ENCODE data around the gene ALKBH4. TPM values are rescaled to one million over a fixed set of nuclear protein-coding genes. Genes with fewer than 3 reads are reported as not detected.

Gene ALKBH4, protein sequence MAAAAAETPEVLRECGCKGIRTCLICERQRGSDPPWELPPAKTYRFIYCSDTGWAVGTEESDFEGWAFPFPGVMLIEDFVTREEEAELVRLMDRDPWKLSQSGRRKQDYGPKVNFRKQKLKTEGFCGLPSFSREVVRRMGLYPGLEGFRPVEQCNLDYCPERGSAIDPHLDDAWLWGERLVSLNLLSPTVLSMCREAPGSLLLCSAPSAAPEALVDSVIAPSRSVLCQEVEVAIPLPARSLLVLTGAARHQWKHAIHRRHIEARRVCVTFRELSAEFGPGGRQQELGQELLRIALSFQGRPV
- total RNA-seq (2012; rRNA removed) = 6.1 and 7.2 TPM in 2 replicates
- polyA plus RNA-seq (2012; rRNA removed) = 7.4 and 8.1 TPM in 2 replicates
- polyA plus RNA-seq (2012; cell fraction: cytosol; rRNA removed) = 8.9 and 9.7 TPM in 2 replicates
- polyA plus RNA-seq (2012; cell fraction: nucleus; rRNA removed; ENCODE audit: low replicate concordance) = 1.6 and 5.1 TPM in 2 replicates
- Bru-seq, nascent RNA = percentile 50 among the genes with signal in this experiment
- percentile 59 among the genes with signal in this experiment for BruChase-seq, experiment 1, labeled RNA remaining after a 6-hour chase
- percentile 52 among the genes with signal in this experiment for BruChase-seq, experiment 2, labeled RNA remaining after a 2-hour chase
- long read RNA-seq, transcript ALKBH4-201 (3 exons, 2,105 nt) = major isoform, 13 of 26 reads
- long read RNA-seq, partial matches to known transcripts = 1 of 26 reads
- long read RNA-seq, other reads (novel, unspliced or antisense) = 10 of 26 reads

DNA sequence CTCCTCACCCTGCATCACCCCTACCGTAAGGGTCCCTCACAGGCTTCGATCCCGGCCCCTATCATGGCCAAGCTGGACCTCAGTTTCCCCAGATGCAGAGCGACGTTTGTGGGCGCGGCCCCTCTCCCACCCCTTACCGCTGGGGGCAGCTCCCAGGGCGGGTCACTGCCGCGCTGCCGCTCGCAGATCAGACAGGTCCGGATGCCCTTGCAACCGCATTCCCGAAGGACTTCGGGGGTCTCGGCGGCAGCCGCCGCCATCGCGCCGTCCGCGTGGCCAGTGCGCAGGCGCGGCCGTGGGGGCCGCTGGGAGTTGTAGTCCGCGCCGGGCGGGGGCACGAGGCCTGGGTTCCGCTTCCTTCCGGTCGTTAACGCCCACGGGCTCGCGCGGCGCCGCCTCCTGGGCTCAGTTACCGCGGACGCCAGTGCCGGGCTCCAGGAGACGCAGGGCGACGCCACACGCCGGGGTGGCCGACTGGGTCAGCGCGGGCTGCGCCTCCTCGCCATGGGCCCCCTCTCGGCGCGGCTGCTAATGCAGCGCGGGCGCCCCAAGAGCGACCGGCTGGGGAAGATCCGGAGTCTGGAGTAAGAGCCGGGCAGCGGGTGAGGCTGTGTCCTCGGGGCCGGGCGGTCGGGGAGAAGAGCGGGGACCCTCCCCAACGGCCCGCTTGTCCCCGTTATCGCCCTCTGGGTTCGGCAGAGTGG, at the start of gene ALKBH4, which contains the start of gene LRWD1:
ALKBH4 (minus strand) TSS at position 287 of the 704 bp plus-strand sequence; CDS start at position 260, 27 bp downstream.
LRWD1 (plus strand) TSS at position 408 of the 704 bp plus-strand sequence; CDS start at position 505, 97 bp downstream.
- Histone ChIP-seq H3K4me1 (ENCODE audit: control insufficient read depth, insufficient read depth, low read length) (peaks cover 6% of the 10 kb centered on the region), H3K9me1 (ENCODE audit: insufficient read depth, low read length) (peaks cover 12% of the 10 kb centered on the region), H2AK5ac (ENCODE audit: low read depth, low read length) (peak within 1 kb of the TSS; percentile 87), H2BK120ac (ENCODE audit: low read depth, low read length) (peak within 1 kb of the TSS; percentile 52), H2AFZ (replicated peaks; ENCODE audit: low read length, poor library complexity) (peak within 1 kb of the TSS; percentile 97), H3K9me3 (ENCODE audit: control insufficient read depth, insufficient read depth, low read length) (no peaks in the 10 kb centered on the region), H2AK9ac (replicated peaks; ENCODE audit: low read depth, low read length, poor library complexity) (peak within 1 kb of the TSS; percentile 96), H2BK15ac (ENCODE audit: low read depth, low read length) (peak within 1 kb of the TSS; percentile 24; the same call in 1 of the 3 replicates), H3K27me3 (ENCODE audit: control insufficient read depth, insufficient read depth, low read length) (no peaks in the 10 kb centered on the region), H3K9ac (ENCODE audit: low read depth, low read length) (peak within 1 kb of the TSS; percentile 98), H3K27ac (ENCODE audit: insufficient read depth, low read length) (peak within 1 kb of the TSS; percentile 89), H3K4me3 (ENCODE audit: insufficient read depth, low read depth, low read length) (peak within 1 kb of the TSS; percentile 83), H4K8ac (ENCODE audit: low read depth in 2 of 2, low read length in 2 of 2) (peak within 1 kb of the TSS; percentile 96 to 98), H3K79me1 (ENCODE audit: low read depth in 1 of 2, low read length in 2 of 2) (peaks cover 25 to 64% of the 10 kb centered on the region in 2 experiments), H3K23ac (ENCODE audit: low read depth, low read length) (peak within 1 kb of the TSS; percentile 95), H3K18ac (ENCODE audit: low read depth, low read length) (peak within 1 kb of the TSS; percentile 25; the same call in 1 of the 2 replicates), H4K20me1 (ENCODE audit: insufficient read depth, low read length) (peaks cover 6% of the 10 kb centered on the region), H4K5ac (ENCODE audit: low read depth, low read length) (peak within 1 kb of the TSS; percentile 97), H2BK20ac (ENCODE audit: low read depth, low read length) (no peak within 1 kb of the TSS), H3K36me3 (ENCODE audit: control insufficient read depth, insufficient read depth, low read length) (peaks cover 12% of the 10 kb centered on the region), H3K4ac (ENCODE audit: low read depth, low read length) (peak within 1 kb of the TSS; percentile 96), H3K56ac (ENCODE audit: extremely low read depth, insufficient read depth, low read length) (peak within 1 kb of the TSS; percentile 73), H3K4me2 (ENCODE audit: low read depth, low read length) (peak within 1 kb of the TSS; percentile 98), H2BK5ac (ENCODE audit: low read depth, low read length, poor library complexity, severe bottlenecking) (peak within 1 kb of the TSS; percentile 61), H3K14ac (replicated peaks; ENCODE audit: low read depth, low read length) (peak within 1 kb of the TSS; percentile 94), H4K91ac (ENCODE audit: insufficient read depth, low read depth, low read length) (peak within 1 kb of the TSS; percentile 96)
- DNase-seq = peak; percentile 87
- dilution Hi-C loops (cut with HindIII; ENCODE audit: low sequenced_read_pairs, unreplicated experiment) (no loop called here), intact Hi-C loops (cut with micrococcal nuclease) (no loop called here), in situ Hi-C loops (cut with MboI; ENCODE audit: low sequenced_read_pairs) (no loop called here)
- no TSS peak for BruUV-seq (replicated peaks)
- 0% methylated on average over 42 of the region's 81 CpGs; no CpG with 5 or more reads in 1 of the 2 experiments for WGBS, 2 experiments (ENCODE audit: extremely low coverage in 2 of 2, insufficient read length in 1 of 2)
- peak; percentile 93 for ATAC-seq (ENCODE audit: low read depth)
- ChIA-PET POLR2A (ENCODE audit: unreplicated experiment) (no interaction called here), CTCF (no interaction called here)
- TF ChIP-seq CHD1 (IDR thresholded peaks at IDR 0.05; ENCODE audit: low read depth, low read length) (0 out of 2 replicates have a peak, but pooled peaks have one; percentile 48), MAZ (IDR thresholded peaks at IDR 0.05; ENCODE audit: borderline replicate concordance, low read depth, low read length) (peak; percentile 96), RCOR1 (IDR thresholded peaks at IDR 0.05; ENCODE audit: insufficient replicate concordance, low read length) (no peak), POLR2A (IDR thresholded peaks at IDR 0.05; ENCODE audit: low read depth, low read length) (peak; percentile 88), FOS (IDR thresholded peaks at IDR 0.05; ENCODE audit: low read depth, low read length) (no peak), BHLHE40 (IDR thresholded peaks at IDR 0.05; ENCODE audit: low read depth, low read length) (peak; percentile 66), MXI1 (IDR thresholded peaks at IDR 0.05; ENCODE audit: borderline replicate concordance, low read depth, low read length) (peak; percentile 93), MAFK (IDR thresholded peaks at IDR 0.05; ENCODE audit: low read depth, low read length) (no peak), RAD21 (IDR thresholded peaks at IDR 0.05; ENCODE audit: low read length) (no peak), NFE2L2 (IDR thresholded peaks at IDR 0.05; ENCODE audit: low read depth, low read length) (no peak), CEBPB (IDR thresholded peaks at IDR 0.05; ENCODE audit: low read depth, low read length) (no peak)
- TF ChIP-seq, protein P1, sequence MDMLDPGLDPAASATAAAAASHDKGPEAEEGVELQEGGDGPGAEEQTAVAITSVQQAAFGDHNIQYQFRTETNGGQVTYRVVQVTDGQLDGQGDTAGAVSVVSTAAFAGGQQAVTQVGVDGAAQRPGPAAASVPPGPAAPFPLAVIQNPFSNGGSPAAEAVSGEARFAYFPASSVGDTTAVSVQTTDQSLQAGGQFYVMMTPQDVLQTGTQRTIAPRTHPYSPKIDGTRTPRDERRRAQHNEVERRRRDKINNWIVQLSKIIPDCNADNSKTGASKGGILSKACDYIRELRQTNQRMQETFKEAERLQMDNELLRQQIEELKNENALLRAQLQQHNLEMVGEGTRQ (IDR thresholded peaks at IDR 0.05; ENCODE audit: low read depth, low read length) = peak; percentile 81
- TF ChIP-seq, protein P2, sequence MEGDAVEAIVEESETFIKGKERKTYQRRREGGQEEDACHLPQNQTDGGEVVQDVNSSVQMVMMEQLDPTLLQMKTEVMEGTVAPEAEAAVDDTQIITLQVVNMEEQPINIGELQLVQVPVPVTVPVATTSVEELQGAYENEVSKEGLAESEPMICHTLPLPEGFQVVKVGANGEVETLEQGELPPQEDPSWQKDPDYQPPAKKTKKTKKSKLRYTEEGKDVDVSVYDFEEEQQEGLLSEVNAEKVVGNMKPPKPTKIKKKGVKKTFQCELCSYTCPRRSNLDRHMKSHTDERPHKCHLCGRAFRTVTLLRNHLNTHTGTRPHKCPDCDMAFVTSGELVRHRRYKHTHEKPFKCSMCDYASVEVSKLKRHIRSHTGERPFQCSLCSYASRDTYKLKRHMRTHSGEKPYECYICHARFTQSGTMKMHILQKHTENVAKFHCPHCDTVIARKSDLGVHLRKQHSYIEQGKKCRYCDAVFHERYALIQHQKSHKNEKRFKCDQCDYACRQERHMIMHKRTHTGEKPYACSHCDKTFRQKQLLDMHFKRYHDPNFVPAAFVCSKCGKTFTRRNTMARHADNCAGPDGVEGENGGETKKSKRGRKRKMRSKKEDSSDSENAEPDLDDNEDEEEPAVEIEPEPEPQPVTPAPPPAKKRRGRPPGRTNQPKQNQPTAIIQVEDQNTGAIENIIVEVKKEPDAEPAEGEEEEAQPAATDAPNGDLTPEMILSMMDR (conservative IDR thresholded peaks at IDR 0.05; ENCODE audit: low read depth, low read length) = peak; percentile 16; the same call in 1 of the 2 replicates
